ENCODE results near the gene DENND6A. TPM values are rescaled to one million over a fixed set of nuclear protein-coding genes. Genes with fewer than 3 reads are reported as not detected.
"Not testable (repeated sequence)": the region's sequence is repeated elsewhere in the genome, so short reads cannot be mapped to it uniquely, and the experiment has no call there.

DENND6A gene
- total and polyA plus RNA-seq, 2 experiments from 2014 or later: 10.6 to 13.8 TPM

DNA sequence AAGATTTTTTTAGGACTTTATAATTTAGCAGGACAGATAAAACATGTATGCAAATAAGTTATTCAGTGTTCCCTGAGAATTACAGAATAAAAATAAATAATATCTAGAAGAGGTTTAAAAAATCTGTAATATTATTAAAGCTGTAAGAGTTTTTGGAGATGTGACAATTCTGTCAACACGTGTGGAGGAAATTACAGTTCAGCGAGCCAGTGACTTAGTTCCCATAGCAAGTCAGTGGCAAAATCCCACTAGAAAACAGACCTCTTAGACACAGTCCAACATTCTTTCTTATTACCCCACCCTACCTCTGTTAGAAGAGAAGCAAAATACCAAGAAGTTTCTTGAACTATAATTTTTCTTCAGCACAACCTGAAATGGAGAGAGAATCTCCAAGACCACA, 16.2 kb upstream of the DENND6A start:
- TF ChIP-seq, protein P1, sequence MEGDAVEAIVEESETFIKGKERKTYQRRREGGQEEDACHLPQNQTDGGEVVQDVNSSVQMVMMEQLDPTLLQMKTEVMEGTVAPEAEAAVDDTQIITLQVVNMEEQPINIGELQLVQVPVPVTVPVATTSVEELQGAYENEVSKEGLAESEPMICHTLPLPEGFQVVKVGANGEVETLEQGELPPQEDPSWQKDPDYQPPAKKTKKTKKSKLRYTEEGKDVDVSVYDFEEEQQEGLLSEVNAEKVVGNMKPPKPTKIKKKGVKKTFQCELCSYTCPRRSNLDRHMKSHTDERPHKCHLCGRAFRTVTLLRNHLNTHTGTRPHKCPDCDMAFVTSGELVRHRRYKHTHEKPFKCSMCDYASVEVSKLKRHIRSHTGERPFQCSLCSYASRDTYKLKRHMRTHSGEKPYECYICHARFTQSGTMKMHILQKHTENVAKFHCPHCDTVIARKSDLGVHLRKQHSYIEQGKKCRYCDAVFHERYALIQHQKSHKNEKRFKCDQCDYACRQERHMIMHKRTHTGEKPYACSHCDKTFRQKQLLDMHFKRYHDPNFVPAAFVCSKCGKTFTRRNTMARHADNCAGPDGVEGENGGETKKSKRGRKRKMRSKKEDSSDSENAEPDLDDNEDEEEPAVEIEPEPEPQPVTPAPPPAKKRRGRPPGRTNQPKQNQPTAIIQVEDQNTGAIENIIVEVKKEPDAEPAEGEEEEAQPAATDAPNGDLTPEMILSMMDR (IDR thresholded peaks at IDR 0.05; ENCODE audit: low read depth, low read length): no peak
- Histone ChIP-seq H3K9me3 (ENCODE audit: low read depth) (no peaks in the 10 kb centered on the region), H3K4me1 (ENCODE audit: low read depth) (no peaks in the 10 kb centered on the region), H3K27ac (no peak overlapping the region), H3K4me3 (no peak overlapping the region), H3K36me3 (no peaks in the 10 kb centered on the region), H3K27me3 (no peaks in the 10 kb centered on the region)
- peak in 1 of 2 donors; percentile 19 for DNase-seq (ENCODE audit: low read depth in 1 of 2, low spot score in 1 of 2)

DNA sequence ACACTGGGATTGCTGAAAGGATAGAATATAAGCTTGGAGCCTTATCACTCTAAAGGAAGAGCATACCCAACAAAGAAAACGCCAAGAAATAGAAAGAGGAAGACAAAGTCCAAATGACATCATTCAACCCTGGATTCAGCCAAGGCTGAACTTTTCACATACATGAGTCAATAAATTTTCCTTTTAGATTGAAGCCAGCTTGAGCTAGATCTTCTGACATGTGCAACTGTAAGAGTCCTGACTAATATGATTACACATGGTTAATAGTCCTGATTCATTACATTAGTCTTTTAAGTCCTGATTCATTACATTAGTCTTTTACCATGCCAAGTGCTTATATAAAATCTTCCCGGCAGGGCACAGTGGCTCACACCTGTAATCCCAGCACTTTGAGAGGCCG, 13.6 kb upstream of the DENND6A start:
- no peak overlapping the region for H3K4me3 ChIP-seq
- TF ChIP-seq, protein P1 (IDR thresholded peaks at IDR 0.05; ENCODE audit: low read depth, low read length): no peak
- H3K9me3 ChIP-seq (ENCODE audit: low read depth): no peaks in the 10 kb centered on the region
- no peaks in the 10 kb centered on the region for H3K4me1 ChIP-seq (ENCODE audit: low read depth)
- no peaks in the 10 kb centered on the region for H3K36me3 ChIP-seq
- no peaks in the 10 kb centered on the region for H3K27me3 ChIP-seq
- H3K27ac ChIP-seq: no peak overlapping the region
- peak in 1 of 2 donors; percentile 56 for DNase-seq (ENCODE audit: low read depth in 1 of 2, low spot score in 1 of 2)

DNA sequence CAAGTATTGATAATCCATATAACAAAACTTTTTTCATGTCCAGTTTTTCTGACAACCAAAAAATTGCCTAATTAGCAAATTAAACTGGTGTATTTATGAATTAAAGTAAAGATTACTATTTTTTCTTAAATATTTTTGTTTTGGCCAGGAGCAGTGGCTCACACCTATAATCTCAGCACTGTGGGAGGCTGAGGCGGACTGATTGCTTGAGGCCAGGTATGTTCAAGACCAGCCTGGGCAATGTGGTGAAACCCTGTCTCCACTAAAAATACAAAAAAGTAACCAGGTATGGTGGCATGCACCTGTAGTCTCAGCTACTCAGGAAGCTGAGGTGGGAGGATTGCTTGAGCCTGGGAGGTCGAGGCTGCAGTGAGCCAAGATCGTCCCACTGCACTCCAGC, 12.5 kb upstream of the DENND6A start:
- not testable (repeated sequence) for H3K4me1 ChIP-seq (ENCODE audit: low read depth); H3K4me3 ChIP-seq; H3K9me3 ChIP-seq (ENCODE audit: low read depth); DNase-seq (ENCODE audit: low read depth in 1 of 2, low spot score in 1 of 2); H3K36me3 ChIP-seq; H3K27ac ChIP-seq; H3K27me3 ChIP-seq

DNA sequence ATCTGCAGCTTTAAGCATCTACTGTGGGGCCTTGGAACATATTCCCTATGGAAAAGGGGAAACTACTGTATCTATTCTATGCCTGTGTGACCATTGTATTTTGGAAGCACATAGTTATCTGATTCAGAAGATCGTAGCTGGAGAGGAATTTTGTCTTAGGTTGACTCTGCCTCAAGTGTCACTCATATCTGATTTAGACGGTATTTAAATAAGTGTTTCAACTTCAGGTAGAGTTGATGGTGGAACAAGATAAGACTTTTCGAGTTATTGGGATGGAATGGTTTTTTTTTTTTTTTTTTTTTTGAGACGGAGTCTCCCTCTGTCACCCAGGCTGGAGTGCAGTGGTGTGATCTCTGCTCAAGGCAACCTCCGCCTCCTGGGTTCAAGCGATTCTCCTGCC, 8.9 kb upstream of the DENND6A start:
- no peaks in the 10 kb centered on the region for H3K27me3 ChIP-seq
- TF ChIP-seq, protein P1 (IDR thresholded peaks at IDR 0.05; ENCODE audit: low read depth, low read length): no peak
- H3K36me3 ChIP-seq: no peaks in the 10 kb centered on the region
- H3K9me3 ChIP-seq (ENCODE audit: low read depth): no peaks in the 10 kb centered on the region
- H3K27ac ChIP-seq: no peak overlapping the region
- H3K4me1 ChIP-seq (ENCODE audit: low read depth): no peaks in the 10 kb centered on the region
- H3K4me3 ChIP-seq: no peak overlapping the region
- DNase-seq (ENCODE audit: low read depth in 1 of 2, low spot score in 1 of 2): no peak

DNA sequence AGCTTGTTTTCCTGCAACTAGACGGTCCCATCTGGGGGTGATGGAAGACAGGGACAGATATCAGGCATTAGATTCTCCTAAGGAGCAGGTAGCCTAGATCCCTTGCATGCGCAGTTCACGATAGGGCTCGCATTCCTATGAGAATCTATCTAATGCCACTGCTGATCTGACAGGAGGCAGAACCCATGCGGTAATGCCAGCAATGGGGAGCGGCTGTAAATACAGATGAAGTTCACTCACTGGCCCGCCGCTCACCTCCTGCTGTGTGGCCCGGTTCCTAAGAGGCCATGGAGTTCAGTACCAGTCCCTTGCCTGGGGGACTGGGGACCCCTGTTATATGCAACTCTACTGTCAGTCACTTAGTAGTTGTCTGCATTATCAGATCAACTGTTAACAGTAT, 7.9 kb upstream of the DENND6A start:
- Histone ChIP-seq H3K36me3 (no peaks in the 10 kb centered on the region), H3K4me3 (no peak overlapping the region), H3K27ac (no peak overlapping the region), H3K27me3 (no peaks in the 10 kb centered on the region), H3K4me1 (ENCODE audit: low read depth) (no peaks in the 10 kb centered on the region), H3K9me3 (ENCODE audit: low read depth) (no peaks in the 10 kb centered on the region)
- DNase-seq (ENCODE audit: low read depth in 1 of 2, low spot score in 1 of 2): no peak
- TF ChIP-seq, protein P1 (IDR thresholded peaks at IDR 0.05; ENCODE audit: low read depth, low read length): no peak

DNA sequence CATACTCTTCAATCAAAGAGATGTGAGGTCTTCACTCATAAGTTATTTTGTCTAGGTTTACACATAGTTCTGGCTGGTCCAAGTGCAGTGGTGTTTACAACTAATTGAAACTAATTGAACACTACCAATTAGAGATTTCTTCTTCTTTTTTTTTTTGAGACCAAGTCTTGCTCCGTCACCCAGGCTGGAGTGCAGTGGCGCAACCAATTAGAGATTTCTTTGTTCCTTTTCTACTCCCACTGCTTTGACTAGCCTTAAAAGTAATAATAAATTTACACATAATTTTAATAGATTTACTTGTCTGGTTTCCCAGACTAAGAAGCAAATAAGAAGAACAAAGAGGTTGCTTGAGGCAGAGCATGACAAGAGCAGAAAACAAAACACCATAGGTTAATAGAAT, 6.7 kb upstream of the DENND6A start:
- DNase-seq (ENCODE audit: low read depth in 1 of 2, low spot score in 1 of 2): no peak
- no peaks in the 10 kb centered on the region for H3K27me3 ChIP-seq
- no peak overlapping the region for H3K4me3 ChIP-seq
- H3K27ac ChIP-seq: no peak overlapping the region
- no peaks in the 10 kb centered on the region for H3K36me3 ChIP-seq
- H3K4me1 ChIP-seq (ENCODE audit: low read depth): no peaks in the 10 kb centered on the region
- H3K9me3 ChIP-seq (ENCODE audit: low read depth): no peaks in the 10 kb centered on the region
- TF ChIP-seq, protein P1 (IDR thresholded peaks at IDR 0.05; ENCODE audit: low read depth, low read length): no peak

Data from cardiac muscle cell (in vitro differentiated cells and primary cell).